ENCODE data around the gene ZNF219. TPM values are rescaled to one million over a fixed set of nuclear protein-coding genes. Genes with fewer than 3 reads are reported as not detected.

ZNF219 gene
- total RNA-seq, 1 experiment from 2014 or later, result 3.8 TPM

DNA sequence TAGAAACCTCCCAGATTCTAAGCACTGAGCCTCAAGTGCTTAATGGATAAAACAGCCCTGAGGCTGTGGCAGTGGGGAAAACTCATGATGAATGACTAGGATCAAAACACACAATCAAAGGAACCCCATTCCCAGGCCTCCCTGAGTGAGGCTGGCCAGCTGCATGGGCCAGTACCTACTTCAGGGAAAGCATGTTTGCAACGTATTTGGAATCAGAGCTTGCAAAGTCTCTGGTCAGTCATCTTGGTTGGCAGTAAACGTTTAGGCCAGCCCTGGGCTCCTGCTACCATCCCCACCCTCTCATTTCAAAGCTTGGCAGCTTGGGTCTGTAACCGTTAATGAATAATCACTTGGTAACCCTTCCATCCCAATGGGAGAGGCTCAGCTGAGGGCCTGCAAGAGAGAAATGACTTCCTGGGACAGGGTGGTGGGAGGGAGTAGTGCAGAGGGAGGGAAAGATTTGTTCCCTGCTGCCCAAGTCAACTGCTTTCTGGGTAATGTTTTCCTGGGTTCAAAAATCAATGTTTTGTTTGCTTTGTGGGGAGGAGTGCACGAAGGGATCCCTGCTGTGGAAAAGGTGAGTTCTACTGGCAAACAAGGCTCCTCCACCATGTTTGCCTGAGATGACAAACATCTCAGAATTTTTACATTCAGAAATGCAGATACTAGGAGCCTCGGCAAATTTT, 42.9 kb downstream of the ZNF219 start:
- Histone ChIP-seq H3K9me2 (replicated peaks; ENCODE audit: insufficient read depth, low read length) (no peaks in the 10 kb centered on the region), H3K27me3 (ENCODE audit: low read length) (no peaks in the 10 kb centered on the region), H3K4me2 (ENCODE audit: low read depth, low read length, poor library complexity, severe bottlenecking) (no peak overlapping the region), H3K4me3 (ENCODE audit: low read length) (no peak overlapping the region), H2AFZ (ENCODE audit: low read length) (no peak overlapping the region), H3K27ac (ENCODE audit: low read length) (no peak overlapping the region), H3K36me3 (ENCODE audit: insufficient read depth, low read length) (no peaks in the 10 kb centered on the region), H4K20me1 (ENCODE audit: insufficient read depth, low read depth, low read length) (no peaks in the 10 kb centered on the region), H3K9me3 (ENCODE audit: low read length) (no peaks in the 10 kb centered on the region), H3K4me1 (ENCODE audit: low read length) (no peaks in the 10 kb centered on the region), H3K79me2 (ENCODE audit: low read length) (no peaks in the 10 kb centered on the region), H3K9ac (ENCODE audit: low read length) (no peak overlapping the region)
- no peak for DNase-seq

DNA sequence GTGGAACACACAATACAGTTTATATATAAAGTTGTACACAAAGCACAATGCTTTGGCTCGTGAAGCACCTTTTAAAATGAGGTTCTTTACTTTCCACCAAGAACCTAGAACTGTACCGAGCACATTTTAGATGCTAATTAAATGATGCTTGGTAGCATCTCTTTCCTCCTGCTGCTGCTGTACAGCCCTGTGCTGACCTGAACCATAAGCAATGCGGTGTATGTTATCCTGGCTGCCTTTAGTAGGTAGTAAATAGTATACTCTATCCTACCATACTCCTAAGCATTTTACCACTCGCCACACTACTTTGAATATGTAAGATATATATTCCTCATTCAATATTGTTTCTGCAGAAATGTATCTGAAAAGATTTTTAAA, 43.7 kb downstream of the ZNF219 start:
- no peak overlapping the region for H3K27ac ChIP-seq (ENCODE audit: low read length)
- no peak overlapping the region for H3K4me2 ChIP-seq (ENCODE audit: low read depth, low read length, poor library complexity, severe bottlenecking)
- H3K79me2 ChIP-seq (ENCODE audit: low read length), result no peaks in the 10 kb centered on the region
- H3K9ac ChIP-seq (ENCODE audit: low read length), result no peak overlapping the region
- no peak overlapping the region for H3K4me3 ChIP-seq (ENCODE audit: low read length)
- H3K9me3 ChIP-seq (ENCODE audit: low read length), result no peaks in the 10 kb centered on the region
- no peak for DNase-seq
- no peaks in the 10 kb centered on the region for H3K27me3 ChIP-seq (ENCODE audit: low read length)
- no peak overlapping the region for H2AFZ ChIP-seq (ENCODE audit: low read length)
- no peaks in the 10 kb centered on the region for H4K20me1 ChIP-seq (ENCODE audit: insufficient read depth, low read depth, low read length)
- H3K36me3 ChIP-seq (ENCODE audit: insufficient read depth, low read length), result no peaks in the 10 kb centered on the region
- H3K9me2 ChIP-seq (replicated peaks; ENCODE audit: insufficient read depth, low read length), result no peaks in the 10 kb centered on the region
- no peaks in the 10 kb centered on the region for H3K4me1 ChIP-seq (ENCODE audit: low read length)

DNA sequence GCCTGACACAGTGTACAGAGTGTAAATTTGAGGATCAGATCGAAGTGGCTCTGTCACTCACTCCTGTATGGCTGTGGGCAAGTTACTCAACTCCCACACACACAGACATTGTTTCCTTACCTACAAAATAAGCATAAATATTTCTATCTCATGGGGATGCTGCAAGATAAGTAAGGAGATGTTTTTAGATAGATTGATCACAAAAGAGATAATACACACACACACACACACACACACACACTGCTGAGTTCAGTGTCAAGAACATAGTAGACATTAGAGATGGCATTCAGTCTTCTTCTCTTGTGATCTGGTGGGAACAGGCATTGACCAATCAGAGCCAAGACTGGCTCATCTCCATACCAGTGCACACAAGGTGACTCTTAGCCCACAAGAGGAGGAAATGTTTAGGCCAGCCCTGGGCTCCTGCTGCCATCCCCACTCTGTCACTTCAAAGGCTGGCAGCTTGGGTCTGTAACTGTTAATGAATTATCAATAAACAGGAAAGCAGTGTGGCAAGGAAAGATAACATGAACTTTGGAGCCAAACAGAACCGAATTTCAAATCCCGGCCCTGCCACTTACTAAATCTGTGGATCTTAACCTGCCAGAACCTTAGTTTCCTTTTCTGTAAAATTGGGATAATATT, 44.2 kb downstream of the ZNF219 start:
- Histone ChIP-seq H3K36me3 (ENCODE audit: insufficient read depth, low read length) (no peaks in the 10 kb centered on the region), H3K9me2 (replicated peaks; ENCODE audit: insufficient read depth, low read length) (no peaks in the 10 kb centered on the region), H4K20me1 (ENCODE audit: insufficient read depth, low read depth, low read length) (no peaks in the 10 kb centered on the region), H3K27me3 (ENCODE audit: low read length) (no peaks in the 10 kb centered on the region), H2AFZ (ENCODE audit: low read length) (no peak overlapping the region), H3K4me3 (ENCODE audit: low read length) (no peak overlapping the region), H3K9me3 (ENCODE audit: low read length) (no peaks in the 10 kb centered on the region), H3K4me2 (ENCODE audit: low read depth, low read length, poor library complexity, severe bottlenecking) (no peak overlapping the region), H3K79me2 (ENCODE audit: low read length) (no peaks in the 10 kb centered on the region), H3K27ac (ENCODE audit: low read length) (no peak overlapping the region), H3K4me1 (ENCODE audit: low read length) (no peaks in the 10 kb centered on the region), H3K9ac (ENCODE audit: low read length) (no peak overlapping the region)
- no peak for DNase-seq

DNA sequence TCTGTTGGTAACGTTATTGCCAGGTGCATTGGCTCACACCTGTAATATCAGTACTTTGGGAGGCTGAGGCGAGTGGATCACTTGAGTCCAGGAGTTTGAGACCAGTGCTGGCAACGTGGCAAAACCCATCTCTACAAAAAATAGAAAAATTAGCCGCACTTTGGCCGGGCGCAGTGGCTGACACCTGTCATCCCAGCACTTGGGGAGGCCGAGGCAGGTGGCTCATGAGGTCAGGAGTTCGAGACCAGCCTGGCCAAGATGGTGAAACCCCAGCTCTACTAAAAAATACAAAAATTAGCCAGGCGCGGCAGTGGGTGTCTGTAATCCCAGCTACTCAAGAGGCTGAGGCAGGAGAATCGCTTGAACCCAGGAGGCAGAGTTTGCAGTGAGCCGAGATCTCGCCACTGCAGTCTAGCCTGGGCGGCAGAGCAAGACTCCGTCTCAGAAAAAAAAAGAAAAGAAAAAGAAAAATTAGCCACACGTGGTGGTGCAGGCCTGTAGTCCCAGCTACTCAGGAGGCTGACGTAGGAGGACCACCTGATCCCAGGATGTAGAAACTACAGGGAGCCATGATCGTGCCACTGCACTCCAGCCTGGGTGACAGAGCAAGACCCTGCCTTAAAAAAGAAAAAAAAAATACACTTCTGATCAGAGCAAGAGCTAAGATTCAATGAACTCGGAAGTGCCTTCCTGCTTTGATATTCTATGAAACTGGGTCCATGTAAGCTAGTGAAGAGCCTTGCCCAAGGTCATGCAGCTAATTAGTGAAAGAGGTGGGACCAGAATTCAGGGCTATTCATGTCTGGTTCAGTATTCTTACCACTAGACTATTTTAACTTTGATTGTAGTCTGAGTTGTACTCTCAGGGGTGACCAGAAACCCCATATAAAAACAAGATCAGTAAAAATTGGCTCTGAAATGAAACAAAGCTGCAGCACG, 45.0 kb downstream of the ZNF219 start:
- Histone ChIP-seq H3K79me2 (ENCODE audit: low read length) (no peaks in the 10 kb centered on the region), H3K9me2 (replicated peaks; ENCODE audit: insufficient read depth, low read length) (no peaks in the 10 kb centered on the region), H3K27me3 (ENCODE audit: low read length) (no peaks in the 10 kb centered on the region), H3K9me3 (ENCODE audit: low read length) (no peaks in the 10 kb centered on the region), H2AFZ (ENCODE audit: low read length) (no peak overlapping the region), H3K27ac (ENCODE audit: low read length) (no peak overlapping the region), H3K36me3 (ENCODE audit: insufficient read depth, low read length) (no peaks in the 10 kb centered on the region), H3K4me2 (ENCODE audit: low read depth, low read length, poor library complexity, severe bottlenecking) (no peak overlapping the region), H3K9ac (ENCODE audit: low read length) (no peak overlapping the region), H3K4me1 (ENCODE audit: low read length) (no peaks in the 10 kb centered on the region), H4K20me1 (ENCODE audit: insufficient read depth, low read depth, low read length) (no peaks in the 10 kb centered on the region), H3K4me3 (ENCODE audit: low read length) (no peak overlapping the region)
- no peak for DNase-seq

DNA sequence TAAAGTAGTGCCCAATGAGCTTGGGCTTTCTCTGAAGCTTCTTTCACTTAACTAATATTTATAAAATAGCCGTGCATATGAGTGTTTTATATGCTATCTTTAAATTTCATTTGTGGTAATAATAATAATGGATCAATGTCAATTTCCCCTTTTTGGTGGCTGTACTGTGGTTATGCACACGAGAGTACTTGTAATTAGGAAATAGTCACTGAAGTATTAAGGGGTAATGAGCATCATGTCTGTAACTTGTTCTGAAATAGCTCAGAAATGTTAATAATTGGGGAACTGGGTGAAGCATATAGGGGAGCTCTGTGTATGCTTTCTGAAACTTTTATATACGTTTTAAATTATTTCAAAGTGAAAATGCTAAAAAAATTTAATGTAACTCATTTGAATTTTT, 47.9 kb downstream of the ZNF219 start:
- Histone ChIP-seq H3K27me3 (ENCODE audit: low read length) (no peaks in the 10 kb centered on the region), H3K9ac (ENCODE audit: low read length) (no peak overlapping the region), H3K27ac (ENCODE audit: low read length) (no peak overlapping the region), H3K9me3 (ENCODE audit: low read length) (no peaks in the 10 kb centered on the region), H2AFZ (ENCODE audit: low read length) (no peak overlapping the region), H3K36me3 (ENCODE audit: insufficient read depth, low read length) (no peaks in the 10 kb centered on the region), H3K4me1 (ENCODE audit: low read length) (no peaks in the 10 kb centered on the region), H3K4me3 (ENCODE audit: low read length) (no peak overlapping the region), H3K9me2 (replicated peaks; ENCODE audit: insufficient read depth, low read length) (no peaks in the 10 kb centered on the region), H3K4me2 (ENCODE audit: low read depth, low read length, poor library complexity, severe bottlenecking) (no peak overlapping the region), H4K20me1 (ENCODE audit: insufficient read depth, low read depth, low read length) (no peaks in the 10 kb centered on the region), H3K79me2 (ENCODE audit: low read length) (no peaks in the 10 kb centered on the region)
- no peak for DNase-seq

DNA sequence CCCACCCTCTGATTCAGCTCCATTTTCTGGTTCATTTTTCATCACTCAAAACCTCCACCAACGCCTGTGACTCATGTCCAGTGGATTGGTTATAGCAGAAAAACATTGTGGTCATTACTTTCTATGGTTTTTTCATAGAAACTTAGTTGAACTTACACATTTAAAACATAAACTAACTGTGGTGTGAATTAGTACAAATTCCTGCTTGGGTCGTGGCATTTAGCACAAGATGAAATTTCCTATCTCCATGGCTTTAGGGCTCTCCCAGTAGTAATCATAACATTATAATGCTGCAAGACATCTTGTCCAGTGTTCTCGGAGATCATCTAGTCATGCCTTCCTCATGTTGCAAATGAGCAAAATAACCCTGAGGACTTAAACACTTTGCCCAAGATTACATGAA, 49.2 kb downstream of the ZNF219 start:
- Histone ChIP-seq H3K4me1 (ENCODE audit: low read length) (no peaks in the 10 kb centered on the region), H2AFZ (ENCODE audit: low read length) (no peak overlapping the region), H3K4me2 (ENCODE audit: low read depth, low read length, poor library complexity, severe bottlenecking) (no peak overlapping the region), H3K36me3 (ENCODE audit: insufficient read depth, low read length) (no peaks in the 10 kb centered on the region), H3K9me2 (replicated peaks; ENCODE audit: insufficient read depth, low read length) (no peaks in the 10 kb centered on the region), H3K79me2 (ENCODE audit: low read length) (no peaks in the 10 kb centered on the region), H3K9me3 (ENCODE audit: low read length) (no peaks in the 10 kb centered on the region), H3K27ac (ENCODE audit: low read length) (no peak overlapping the region), H4K20me1 (ENCODE audit: insufficient read depth, low read depth, low read length) (no peaks in the 10 kb centered on the region), H3K4me3 (ENCODE audit: low read length) (no peak overlapping the region), H3K9ac (ENCODE audit: low read length) (no peak overlapping the region), H3K27me3 (ENCODE audit: low read length) (no peaks in the 10 kb centered on the region)
- no peak for DNase-seq

DNA sequence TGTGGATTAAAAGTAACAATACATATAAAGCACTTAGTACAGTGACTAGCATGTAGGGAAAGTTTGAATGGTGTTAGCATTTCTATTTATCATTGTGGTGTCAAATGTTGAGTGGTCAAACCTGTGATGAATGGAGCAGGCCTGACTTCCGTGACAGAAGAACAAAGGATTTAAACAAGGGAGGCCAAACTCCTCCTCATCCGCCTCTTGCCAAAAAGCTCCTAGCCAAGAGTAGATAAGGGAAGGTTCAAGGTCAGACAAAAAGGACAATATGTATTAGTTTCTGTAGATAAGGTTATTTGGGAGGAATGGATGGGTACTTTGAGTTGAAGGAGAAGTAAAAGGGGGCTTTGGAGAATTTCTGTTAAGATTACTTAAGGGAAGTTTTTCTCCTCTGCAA, 49.8 kb downstream of the ZNF219 start:
- Histone ChIP-seq H3K27me3 (ENCODE audit: low read length) (no peaks in the 10 kb centered on the region), H3K4me2 (ENCODE audit: low read depth, low read length, poor library complexity, severe bottlenecking) (no peak overlapping the region), H3K36me3 (ENCODE audit: insufficient read depth, low read length) (no peaks in the 10 kb centered on the region), H4K20me1 (ENCODE audit: insufficient read depth, low read depth, low read length) (no peaks in the 10 kb centered on the region), H3K9me3 (ENCODE audit: low read length) (no peaks in the 10 kb centered on the region), H3K4me3 (ENCODE audit: low read length) (no peak overlapping the region), H2AFZ (ENCODE audit: low read length) (no peak overlapping the region), H3K27ac (ENCODE audit: low read length) (no peak overlapping the region), H3K9me2 (replicated peaks; ENCODE audit: insufficient read depth, low read length) (no peaks in the 10 kb centered on the region), H3K9ac (ENCODE audit: low read length) (no peak overlapping the region), H3K79me2 (ENCODE audit: low read length) (no peaks in the 10 kb centered on the region), H3K4me1 (ENCODE audit: low read length) (no peaks in the 10 kb centered on the region)
- no peak for DNase-seq

DNA sequence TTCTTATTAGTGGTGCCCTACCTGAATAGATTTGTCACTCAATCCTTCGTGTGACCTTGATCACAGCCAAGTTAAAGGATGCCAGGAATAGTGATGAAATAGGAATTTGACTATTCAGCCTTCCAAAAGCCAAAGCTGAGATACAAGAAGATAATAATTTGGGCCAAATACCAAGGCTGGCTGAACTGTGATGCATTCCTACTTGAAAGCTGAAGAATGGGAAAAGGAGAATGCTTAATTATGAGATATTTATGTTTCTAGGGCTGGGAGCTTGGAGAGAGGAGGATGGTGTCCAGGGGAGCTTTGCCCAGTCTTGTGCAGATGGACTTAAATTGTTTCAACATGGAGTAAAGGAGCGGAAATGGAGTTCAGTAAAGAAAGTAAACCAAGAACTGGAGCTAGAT, 51.1 kb downstream of the ZNF219 start:
- Histone ChIP-seq H3K36me3 (ENCODE audit: insufficient read depth, low read length) (no peaks in the 10 kb centered on the region), H3K9ac (ENCODE audit: low read length) (no peak overlapping the region), H4K20me1 (ENCODE audit: insufficient read depth, low read depth, low read length) (no peaks in the 10 kb centered on the region), H3K4me2 (ENCODE audit: low read depth, low read length, poor library complexity, severe bottlenecking) (no peak overlapping the region), H3K79me2 (ENCODE audit: low read length) (no peaks in the 10 kb centered on the region), H3K27me3 (ENCODE audit: low read length) (no peaks in the 10 kb centered on the region), H3K4me3 (ENCODE audit: low read length) (no peak overlapping the region), H3K9me2 (replicated peaks; ENCODE audit: insufficient read depth, low read length) (no peaks in the 10 kb centered on the region), H3K27ac (ENCODE audit: low read length) (no peak overlapping the region), H3K4me1 (ENCODE audit: low read length) (no peaks in the 10 kb centered on the region), H2AFZ (ENCODE audit: low read length) (no peak overlapping the region), H3K9me3 (ENCODE audit: low read length) (no peaks in the 10 kb centered on the region)
- no peak for DNase-seq

Measured in Karpas-422 (cell line).